ENCODE measurements around the gene CASP3.

Gene CASP3

DNA sequence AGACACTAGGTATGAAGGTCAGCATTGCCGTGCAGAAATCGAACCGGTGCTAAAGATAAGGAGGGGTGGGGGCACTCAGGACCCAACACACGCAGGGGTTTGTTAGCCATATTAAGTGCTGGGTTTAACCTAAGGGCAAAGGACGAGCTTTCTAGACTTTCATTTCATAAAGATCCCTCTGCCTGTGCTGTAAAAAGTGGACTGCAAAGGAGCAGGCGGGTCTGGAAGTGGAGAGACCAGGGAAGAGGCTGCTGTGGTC is 1.3 kb downstream of the CASP3 start:
- Histone ChIP-seq H3K27me3 (ENCODE audit: control insufficient read depth in 1 of 2, insufficient read depth in 1 of 2, low read length in 2 of 2) (no peaks in the 10 kb centered on the region), H3K9ac (ENCODE audit: low read length) (peak overlapping the region; percentile 92), H3K27ac (ENCODE audit: low read length, poor library complexity, severe bottlenecking) (peak overlapping the region; percentile 64), H2BK15ac (ENCODE audit: low read depth, poor library complexity, severe bottlenecking) (no peak overlapping the region), H3K36me3 (ENCODE audit: control insufficient read depth in 1 of 2, insufficient read depth in 2 of 2, low read depth in 1 of 2, low read length in 2 of 2) (peaks cover 5 to 24% of the 10 kb centered on the region in 2 experiments), H3K4ac (ENCODE audit: low read depth in 1 of 2, low read length in 2 of 2) (no peak overlapping the region), H2AK5ac (ENCODE audit: low read length, severe bottlenecking) (no peak overlapping the region), H2BK120ac (ENCODE audit: low read depth, low read length) (no peak overlapping the region), H3K9me3 (ENCODE audit: control insufficient read depth, low read length) (no peaks in the 10 kb centered on the region), H3K79me1 (replicated peaks; ENCODE audit: low read length, poor library complexity, severe bottlenecking) (peaks cover 8% of the 10 kb centered on the region), H2AFZ (ENCODE audit: low read depth, low read length) (no peak overlapping the region), H3K14ac (ENCODE audit: low read length in 2 of 2) (no peak overlapping the region), H3K4me1 (ENCODE audit: control insufficient read depth, insufficient read depth, low read depth, low read length) (peaks cover 2% of the 10 kb centered on the region), H2BK12ac (ENCODE audit: low read length in 2 of 2) (no peak overlapping the region), H3K4me2 (ENCODE audit: low read length, poor library complexity, severe bottlenecking) (peak overlapping the region; percentile 71), H3K18ac (ENCODE audit: low read depth in 1 of 2, low read length in 2 of 2) (peak overlapping the region in 1 of 2 experiments; percentile 93), H4K8ac (ENCODE audit: low read length) (no peak overlapping the region), H2BK5ac (ENCODE audit: low read depth, low read length, poor library complexity, severe bottlenecking) (peak overlapping the region; percentile 0), H3K23ac (ENCODE audit: low read length in 2 of 2) (no peak overlapping the region), H3K4me3 (ENCODE audit: insufficient read depth in 1 of 2, low read depth in 1 of 2, low read length in 2 of 2) (peak overlapping the region; percentile 90 to 96), H4K91ac (ENCODE audit: low read length) (no peak overlapping the region)
- DNase-seq, result peak; percentile 49
- WGBS, result under 1% methylated on average over 6 of the region's 6 CpGs

DNA sequence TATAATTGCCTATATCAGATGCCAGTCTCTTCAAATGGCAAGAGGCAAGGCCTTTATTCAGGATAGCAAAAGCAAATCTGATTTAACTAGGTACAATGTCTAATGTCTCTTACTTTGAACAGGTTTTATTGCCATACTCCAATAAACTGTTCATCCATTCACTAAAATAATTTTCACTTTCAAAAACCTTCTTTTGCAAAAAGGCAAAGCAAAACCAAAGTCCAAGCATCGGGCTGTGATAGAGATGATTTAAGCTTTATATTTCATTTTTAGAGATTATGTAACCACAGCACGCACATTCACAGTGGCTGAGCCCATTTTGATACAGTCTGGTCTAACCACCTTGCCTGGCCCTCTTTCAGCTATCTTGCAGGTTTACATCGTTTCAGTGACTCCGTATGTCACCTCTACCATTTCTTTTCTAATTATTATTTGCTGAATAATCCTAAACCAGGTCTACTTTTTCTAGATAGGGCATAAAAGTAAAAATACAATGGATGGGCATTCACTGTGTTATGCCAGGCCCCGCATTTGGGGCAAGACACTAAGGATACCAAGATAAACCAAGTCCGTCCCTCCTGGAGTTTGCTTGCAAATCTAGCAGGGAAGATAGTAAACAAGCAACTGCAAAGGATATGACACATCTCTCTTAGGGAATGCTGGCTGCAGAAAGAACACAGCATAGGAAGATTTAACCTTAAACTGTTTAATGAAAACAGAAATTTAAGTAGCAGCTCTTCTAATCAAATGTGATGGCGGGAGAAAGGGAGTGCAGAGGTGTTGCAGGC is 1.8 kb downstream of the CASP3 start:
- Histone ChIP-seq H3K9me3 (ENCODE audit: control insufficient read depth, low read length) (no peaks in the 10 kb centered on the region), H3K27me3 (ENCODE audit: control insufficient read depth in 1 of 2, insufficient read depth in 1 of 2, low read length in 2 of 2) (no peaks in the 10 kb centered on the region), H2BK15ac (ENCODE audit: low read depth, poor library complexity, severe bottlenecking) (peak overlapping the region; percentile 45), H3K4me3 (ENCODE audit: insufficient read depth in 1 of 2, low read depth in 1 of 2, low read length in 2 of 2) (peak overlapping the region; percentile 90 to 96), H4K8ac (ENCODE audit: low read length) (no peak overlapping the region), H3K4ac (ENCODE audit: low read depth in 1 of 2, low read length in 2 of 2) (no peak overlapping the region), H3K9ac (ENCODE audit: low read length) (peak overlapping the region; percentile 92), H2BK5ac (ENCODE audit: low read depth, low read length, poor library complexity, severe bottlenecking) (no peak overlapping the region), H2BK12ac (ENCODE audit: low read length in 2 of 2) (no peak overlapping the region), H2BK120ac (ENCODE audit: low read depth, low read length) (no peak overlapping the region), H3K18ac (ENCODE audit: low read depth in 1 of 2, low read length in 2 of 2) (peak overlapping the region in 1 of 2 experiments; percentile 93), H3K27ac (ENCODE audit: low read length, poor library complexity, severe bottlenecking) (peak overlapping the region; percentile 64), H4K91ac (ENCODE audit: low read length) (no peak overlapping the region), H3K4me2 (ENCODE audit: low read length, poor library complexity, severe bottlenecking) (peak overlapping the region; percentile 71), H3K79me1 (replicated peaks; ENCODE audit: low read length, poor library complexity, severe bottlenecking) (peaks cover 8% of the 10 kb centered on the region), H3K4me1 (ENCODE audit: control insufficient read depth, insufficient read depth, low read depth, low read length) (peaks cover 2% of the 10 kb centered on the region), H2AFZ (ENCODE audit: low read depth, low read length) (no peak overlapping the region), H3K36me3 (ENCODE audit: control insufficient read depth in 1 of 2, insufficient read depth in 2 of 2, low read depth in 1 of 2, low read length in 2 of 2) (peaks cover 5 to 25% of the 10 kb centered on the region in 2 experiments), H2AK5ac (ENCODE audit: low read length, severe bottlenecking) (no peak overlapping the region), H3K14ac (ENCODE audit: low read length in 2 of 2) (no peak overlapping the region), H3K23ac (ENCODE audit: low read length in 2 of 2) (no peak overlapping the region)
- peak; percentile 65 for DNase-seq
- WGBS, result 46% methylated on average over 6 of the region's 7 CpGs

DNA sequence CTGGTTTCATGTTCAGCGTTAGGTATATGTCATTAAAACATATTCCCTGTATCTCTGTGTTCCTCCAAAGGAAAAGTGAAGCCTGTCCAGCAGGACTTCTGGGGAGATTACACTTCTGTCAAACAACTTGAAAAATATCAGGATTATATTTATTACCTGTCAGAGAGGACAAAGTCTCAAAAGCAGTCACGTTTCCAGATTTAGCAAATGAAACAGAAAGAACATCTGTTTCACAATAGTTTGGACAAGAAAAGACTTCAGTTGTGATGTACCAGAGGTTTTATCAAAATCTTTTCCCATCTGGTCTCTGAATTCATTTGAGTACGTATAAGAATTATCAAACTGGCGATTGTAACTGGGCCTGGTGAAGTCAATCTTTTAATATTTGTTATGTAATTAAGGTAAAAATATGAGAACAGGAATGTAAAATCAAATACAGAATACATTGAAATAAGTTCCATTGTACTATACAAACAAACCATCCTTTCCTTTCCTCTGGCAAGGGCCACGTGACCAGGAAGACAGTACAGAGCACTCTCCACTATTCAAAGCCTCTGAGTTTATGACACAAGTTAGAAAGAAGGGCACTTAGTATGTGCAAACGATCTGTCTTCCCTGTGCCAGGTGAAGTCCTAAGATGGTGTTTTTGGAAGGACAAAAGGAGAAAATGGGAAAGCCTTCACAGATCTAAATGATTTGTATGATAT is 3.2 kb downstream of the CASP3 start:
- peak overlapping the region; percentile 55 for H3K4me2 ChIP-seq (ENCODE audit: low read length, poor library complexity, severe bottlenecking)
- H2BK15ac ChIP-seq (ENCODE audit: low read depth, poor library complexity, severe bottlenecking), result no peak overlapping the region
- no peak overlapping the region for H4K8ac ChIP-seq (ENCODE audit: low read length)
- H2AK5ac ChIP-seq (ENCODE audit: low read length, severe bottlenecking), result no peak overlapping the region
- H3K27ac ChIP-seq (ENCODE audit: low read length, poor library complexity, severe bottlenecking), result peak overlapping the region; percentile 62
- H2AFZ ChIP-seq (ENCODE audit: low read depth, low read length), result no peak overlapping the region
- no peak overlapping the region for H2BK120ac ChIP-seq (ENCODE audit: low read depth, low read length)
- no peak overlapping the region for H2BK5ac ChIP-seq (ENCODE audit: low read depth, low read length, poor library complexity, severe bottlenecking)
- peak overlapping the region in 1 of 2 experiments; percentile 20 for H3K4me3 ChIP-seq (ENCODE audit: insufficient read depth in 1 of 2, low read depth in 1 of 2, low read length in 2 of 2)
- H3K23ac ChIP-seq (ENCODE audit: low read length in 2 of 2), result no peak overlapping the region
- DNase-seq, result peak; percentile 16
- no peak overlapping the region for H3K14ac ChIP-seq (ENCODE audit: low read length in 2 of 2)
- peaks cover 8% of the 10 kb centered on the region for H3K79me1 ChIP-seq (replicated peaks; ENCODE audit: low read length, poor library complexity, severe bottlenecking)
- H3K27me3 ChIP-seq (ENCODE audit: control insufficient read depth in 1 of 2, insufficient read depth in 1 of 2, low read length in 2 of 2), result no peaks in the 10 kb centered on the region
- H3K9ac ChIP-seq (ENCODE audit: low read length), result peak overlapping the region; percentile 92
- no peak overlapping the region for H2BK12ac ChIP-seq (ENCODE audit: low read length in 2 of 2)
- H3K4ac ChIP-seq (ENCODE audit: low read depth in 1 of 2, low read length in 2 of 2), result no peak overlapping the region
- H3K4me1 ChIP-seq (ENCODE audit: control insufficient read depth, insufficient read depth, low read depth, low read length), result peaks cover 2% of the 10 kb centered on the region
- peak overlapping the region in 1 of 2 experiments; percentile 21 for H3K18ac ChIP-seq (ENCODE audit: low read depth in 1 of 2, low read length in 2 of 2)
- WGBS, result 42% methylated on average over 2 of the region's 6 CpGs
- H3K36me3 ChIP-seq (ENCODE audit: control insufficient read depth in 1 of 2, insufficient read depth in 2 of 2, low read depth in 1 of 2, low read length in 2 of 2), result peaks cover 8 to 33% of the 10 kb centered on the region in 2 experiments
- H4K91ac ChIP-seq (ENCODE audit: low read length), result no peak overlapping the region
- no peaks in the 10 kb centered on the region for H3K9me3 ChIP-seq (ENCODE audit: control insufficient read depth, low read length)

DNA sequence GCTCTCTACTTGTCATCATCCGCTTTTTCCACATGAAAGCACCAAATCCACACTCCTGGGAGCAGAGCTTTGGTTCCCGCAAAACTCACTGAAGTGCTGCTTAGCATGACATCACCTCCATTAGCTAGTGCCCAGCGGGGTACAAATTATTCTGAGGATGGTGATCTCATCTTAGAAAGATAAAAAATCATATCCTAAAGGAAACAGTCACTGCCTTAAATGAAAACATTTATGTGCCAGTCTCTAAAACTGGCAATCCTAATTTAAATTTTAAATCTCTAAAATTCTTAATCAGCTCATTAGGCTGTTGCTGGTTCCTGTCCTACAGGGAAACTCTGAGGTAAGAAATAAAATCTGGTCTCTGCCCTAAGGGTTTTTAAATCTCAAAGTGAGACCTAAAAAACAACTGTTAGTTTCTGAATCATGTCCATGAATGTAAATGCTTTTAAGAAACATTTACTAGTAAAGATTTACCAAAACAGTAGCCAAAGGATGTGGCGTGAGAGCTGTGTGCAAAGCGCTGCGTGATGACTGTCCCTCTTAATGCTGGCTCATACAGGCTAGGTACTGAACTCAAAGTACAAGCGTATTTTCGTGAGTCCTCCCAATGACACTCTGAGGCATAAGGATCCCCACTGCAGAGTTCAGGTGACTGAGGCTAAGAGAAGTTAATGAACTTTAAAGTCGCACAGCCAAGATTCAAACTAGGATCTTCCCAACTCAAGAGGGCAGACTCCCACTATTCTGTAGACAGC is 4.5 kb downstream of the CASP3 start:
- 78% methylated on average over 5 of the region's 9 CpGs for WGBS
- H2BK5ac ChIP-seq (ENCODE audit: low read depth, low read length, poor library complexity, severe bottlenecking), result peak overlapping the region; percentile 53

More for the DNA sequence above, 4.5 kb downstream of the CASP3 start:
- Histone ChIP-seq H3K4ac (ENCODE audit: low read depth in 1 of 2, low read length in 2 of 2) (no peak overlapping the region), H3K23ac (ENCODE audit: low read length in 2 of 2) (peak overlapping the region in 1 of 2 experiments; percentile 34), H3K4me1 (ENCODE audit: control insufficient read depth, insufficient read depth, low read depth, low read length) (peaks cover 2% of the 10 kb centered on the region), H4K8ac (ENCODE audit: low read length) (no peak overlapping the region), H3K9ac (ENCODE audit: low read length) (peak overlapping the region; percentile 70), H2BK120ac (ENCODE audit: low read depth, low read length) (no peak overlapping the region), H3K4me3 (ENCODE audit: insufficient read depth in 1 of 2, low read depth in 1 of 2, low read length in 2 of 2) (no peak overlapping the region), H2AK5ac (ENCODE audit: low read length, severe bottlenecking) (peak overlapping the region; percentile 93), H3K27ac (ENCODE audit: low read length, poor library complexity, severe bottlenecking) (peak overlapping the region; percentile 92), H3K36me3 (ENCODE audit: control insufficient read depth in 1 of 2, insufficient read depth in 2 of 2, low read depth in 1 of 2, low read length in 2 of 2) (peaks cover 8 to 44% of the 10 kb centered on the region in 2 experiments), H4K91ac (ENCODE audit: low read length) (no peak overlapping the region), H3K27me3 (ENCODE audit: control insufficient read depth in 1 of 2, insufficient read depth in 1 of 2, low read length in 2 of 2) (no peaks in the 10 kb centered on the region), H2BK12ac (ENCODE audit: low read length in 2 of 2) (no peak overlapping the region), H3K18ac (ENCODE audit: low read depth in 1 of 2, low read length in 2 of 2) (peak overlapping the region in 1 of 2 experiments; percentile 46), H2BK15ac (ENCODE audit: low read depth, poor library complexity, severe bottlenecking) (no peak overlapping the region), H3K79me1 (replicated peaks; ENCODE audit: low read length, poor library complexity, severe bottlenecking) (peaks cover 1% of the 10 kb centered on the region), H3K9me3 (ENCODE audit: control insufficient read depth, low read length) (no peaks in the 10 kb centered on the region), H2AFZ (ENCODE audit: low read depth, low read length) (no peak overlapping the region), H3K14ac (ENCODE audit: low read length in 2 of 2) (no peak overlapping the region), H3K4me2 (ENCODE audit: low read length, poor library complexity, severe bottlenecking) (peak overlapping the region; percentile 68)
- peak; percentile 61 for DNase-seq
